Measurements from ENCODE around the gene COQ7. TPM values are rescaled to one million over a fixed set of nuclear protein-coding genes. Genes with fewer than 3 reads are reported as not detected.

Gene COQ7
- total RNA-seq, 4 donors from 2014 or later: 12.7 to 19.8 (median 14.2) TPM

DNA sequence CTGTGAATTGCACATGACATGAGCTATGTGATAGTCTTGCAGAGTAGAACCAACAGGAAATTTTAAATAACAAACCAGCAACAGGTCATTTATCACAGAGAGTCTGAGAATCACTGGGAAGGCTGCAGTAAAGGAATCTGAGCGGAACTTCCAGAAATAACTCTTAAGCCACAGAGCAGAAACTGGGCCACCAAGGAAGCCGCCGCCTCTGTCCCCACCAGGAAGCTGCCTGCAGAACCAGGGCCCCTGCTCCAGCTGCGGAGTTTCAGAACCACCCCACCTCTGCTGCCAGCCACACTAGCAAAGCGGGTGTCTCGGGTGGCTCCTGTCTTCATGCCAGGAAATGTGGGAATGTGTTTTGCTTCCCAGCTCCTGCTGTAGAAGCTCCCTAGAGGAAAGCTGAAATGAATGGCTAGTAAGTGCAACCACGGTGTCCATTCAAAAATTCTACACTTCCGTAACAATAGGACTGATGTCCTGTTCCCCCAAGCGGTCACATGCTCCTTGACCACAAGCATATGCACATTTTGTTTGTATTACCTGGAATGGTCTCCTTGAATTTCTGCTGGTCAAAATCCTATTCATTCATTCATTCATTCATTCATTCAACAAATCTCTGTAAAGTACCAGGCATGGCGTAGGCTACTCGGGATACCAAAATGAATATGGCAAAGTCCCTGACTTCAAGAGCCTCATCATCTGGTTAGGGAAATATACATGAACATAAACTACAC is 38.6 kb downstream of the COQ7 start:
- Histone ChIP-seq H3K4me1 (no peaks in the 10 kb centered on the region), H3K9me3 (no peaks in the 10 kb centered on the region), H3K27ac (no peak overlapping the region), H3K4me3 (no peak overlapping the region), H3K27me3 (no peaks in the 10 kb centered on the region), H3K36me3 (no peaks in the 10 kb centered on the region)
- 61 to 70% methylated on average over 11 of the region's 11 CpGs for WGBS, 2 donors
- DNase-seq (ENCODE audit: low spot score in 2 of 2): no peak
- no peak for TF ChIP-seq EP300 (IDR thresholded peaks at IDR 0.05)
- TF ChIP-seq POLR2A (IDR thresholded peaks at IDR 0.05): no peak
- TF ChIP-seq, protein P1, sequence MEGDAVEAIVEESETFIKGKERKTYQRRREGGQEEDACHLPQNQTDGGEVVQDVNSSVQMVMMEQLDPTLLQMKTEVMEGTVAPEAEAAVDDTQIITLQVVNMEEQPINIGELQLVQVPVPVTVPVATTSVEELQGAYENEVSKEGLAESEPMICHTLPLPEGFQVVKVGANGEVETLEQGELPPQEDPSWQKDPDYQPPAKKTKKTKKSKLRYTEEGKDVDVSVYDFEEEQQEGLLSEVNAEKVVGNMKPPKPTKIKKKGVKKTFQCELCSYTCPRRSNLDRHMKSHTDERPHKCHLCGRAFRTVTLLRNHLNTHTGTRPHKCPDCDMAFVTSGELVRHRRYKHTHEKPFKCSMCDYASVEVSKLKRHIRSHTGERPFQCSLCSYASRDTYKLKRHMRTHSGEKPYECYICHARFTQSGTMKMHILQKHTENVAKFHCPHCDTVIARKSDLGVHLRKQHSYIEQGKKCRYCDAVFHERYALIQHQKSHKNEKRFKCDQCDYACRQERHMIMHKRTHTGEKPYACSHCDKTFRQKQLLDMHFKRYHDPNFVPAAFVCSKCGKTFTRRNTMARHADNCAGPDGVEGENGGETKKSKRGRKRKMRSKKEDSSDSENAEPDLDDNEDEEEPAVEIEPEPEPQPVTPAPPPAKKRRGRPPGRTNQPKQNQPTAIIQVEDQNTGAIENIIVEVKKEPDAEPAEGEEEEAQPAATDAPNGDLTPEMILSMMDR (IDR thresholded peaks at IDR 0.05): no peak

DNA sequence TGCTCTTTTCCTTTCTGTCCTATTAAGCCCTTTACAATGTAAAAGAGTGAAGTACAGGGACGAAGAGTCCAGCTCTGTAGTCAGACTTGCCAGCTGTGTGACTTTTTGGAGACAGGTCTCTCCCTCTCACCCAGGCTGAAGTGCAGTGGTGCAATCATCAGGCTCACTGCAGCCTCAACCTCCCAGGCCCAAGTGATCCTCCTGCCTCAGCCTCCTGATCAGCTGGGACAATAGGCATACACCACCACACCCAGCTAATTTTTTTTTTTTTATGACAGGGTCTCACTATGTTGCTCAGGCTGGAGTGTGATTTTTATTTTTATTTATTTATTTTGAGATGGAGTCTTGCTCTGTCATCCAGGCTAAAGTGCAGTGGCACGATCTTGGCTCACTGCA is 39.2 kb downstream of the COQ7 start:
- Histone ChIP-seq H3K27me3 (no peaks in the 10 kb centered on the region), H3K4me1 (no peaks in the 10 kb centered on the region), H3K9me3 (no peaks in the 10 kb centered on the region), H3K4me3 (no peak overlapping the region), H3K36me3 (no peaks in the 10 kb centered on the region), H3K27ac (no peak overlapping the region)
- no peak for DNase-seq (ENCODE audit: low spot score in 2 of 2)
- WGBS, 2 donors: 97 to 100% methylated on average over 2 of the region's 2 CpGs
- no peak for TF ChIP-seq EP300 (IDR thresholded peaks at IDR 0.05)
- TF ChIP-seq, protein P1 (IDR thresholded peaks at IDR 0.05): no peak
- TF ChIP-seq POLR2A (IDR thresholded peaks at IDR 0.05): no peak

DNA sequence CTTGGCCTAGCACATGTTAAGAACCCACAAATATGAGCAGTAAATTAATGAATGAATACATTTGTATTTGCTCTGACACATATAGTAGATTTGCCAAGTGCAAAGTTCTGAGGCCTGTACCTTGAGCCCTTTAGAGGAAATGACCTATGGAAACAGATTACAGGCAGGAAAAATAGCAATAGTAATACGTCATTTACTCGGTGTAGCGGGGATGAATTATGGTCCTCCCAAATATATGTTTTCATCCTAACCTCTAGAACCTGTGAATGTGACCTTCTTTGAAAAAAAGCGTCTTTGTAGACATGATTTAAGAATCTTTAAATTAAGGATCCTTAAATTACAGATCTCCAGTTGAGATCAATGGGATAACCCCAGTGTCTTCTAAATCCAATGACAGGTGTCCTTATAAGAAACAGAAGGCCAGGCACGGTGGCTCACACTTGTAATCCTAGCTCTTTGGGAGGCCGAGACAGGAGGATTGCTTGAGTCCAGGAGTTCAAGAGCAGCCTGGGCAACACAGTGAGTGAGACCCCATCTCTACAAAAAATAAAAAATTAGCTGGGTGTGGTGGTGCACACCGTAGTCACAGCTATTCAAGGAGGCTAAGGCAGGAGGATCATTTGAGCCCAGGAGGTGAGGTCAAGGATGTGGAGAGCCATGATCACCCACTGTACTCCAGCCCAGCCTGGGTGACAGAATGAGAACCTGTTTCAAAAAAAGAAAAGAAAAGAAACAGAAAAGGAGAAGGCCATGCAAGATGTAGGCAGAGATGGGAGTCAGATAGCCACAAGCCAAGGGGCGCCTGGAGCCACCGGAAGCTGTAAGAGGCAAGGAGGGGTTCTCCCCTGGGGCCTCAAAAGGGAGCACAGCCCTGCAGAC is 41.2 kb downstream of the COQ7 start:
- no peak overlapping the region for H3K4me3 ChIP-seq
- DNase-seq (ENCODE audit: low spot score in 2 of 2): no peak
- TF ChIP-seq POLR2A (IDR thresholded peaks at IDR 0.05): no peak
- TF ChIP-seq, protein P1 (IDR thresholded peaks at IDR 0.05): no peak
- TF ChIP-seq EP300 (IDR thresholded peaks at IDR 0.05): no peak
- H3K9me3 ChIP-seq: no peaks in the 10 kb centered on the region
- H3K36me3 ChIP-seq: no peaks in the 10 kb centered on the region
- 83 to 86% methylated on average over 9 of the region's 9 CpGs for WGBS, 2 donors
- no peak overlapping the region for H3K27ac ChIP-seq
- peaks cover 0 to 15% (median 3%) of the 10 kb centered on the region in 4 donors for H3K4me1 ChIP-seq
- H3K27me3 ChIP-seq: no peaks in the 10 kb centered on the region

DNA sequence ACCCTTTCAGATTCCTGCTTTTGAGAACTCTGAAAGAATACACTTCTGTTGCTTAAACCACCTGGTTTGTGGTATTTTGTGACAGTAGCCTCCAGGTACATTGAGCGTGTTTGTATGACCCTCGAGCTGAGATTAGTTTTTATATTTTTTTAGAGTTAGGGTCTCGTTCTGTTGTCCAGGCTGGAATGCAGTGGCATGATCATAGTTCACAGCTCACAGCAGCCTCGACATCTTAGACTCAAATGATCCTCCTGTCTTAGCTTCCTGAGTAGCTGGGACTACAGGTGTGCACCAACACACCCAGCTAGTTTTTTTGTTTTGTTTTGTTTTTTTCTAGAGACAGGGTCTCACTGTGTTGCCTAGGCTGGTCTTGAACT is 41.9 kb downstream of the COQ7 start:
- peaks cover 0 to 15% (median 3%) of the 10 kb centered on the region in 4 donors for H3K4me1 ChIP-seq
- WGBS, 2 donors: 88 to 89% methylated on average over 4 of the region's 4 CpGs
- H3K36me3 ChIP-seq: no peaks in the 10 kb centered on the region
- no peaks in the 10 kb centered on the region for H3K27me3 ChIP-seq
- no peak overlapping the region for H3K27ac ChIP-seq
- no peak overlapping the region for H3K4me3 ChIP-seq
- DNase-seq (ENCODE audit: low spot score in 2 of 2): no peak
- H3K9me3 ChIP-seq: no peaks in the 10 kb centered on the region
- TF ChIP-seq POLR2A (IDR thresholded peaks at IDR 0.05): no peak
- TF ChIP-seq, protein P1 (IDR thresholded peaks at IDR 0.05): no peak
- TF ChIP-seq EP300 (IDR thresholded peaks at IDR 0.05): no peak

Measured in tibial nerve (tissue), 4 donors.